Measurements from ENCODE around the gene ASIC4.

DNA sequence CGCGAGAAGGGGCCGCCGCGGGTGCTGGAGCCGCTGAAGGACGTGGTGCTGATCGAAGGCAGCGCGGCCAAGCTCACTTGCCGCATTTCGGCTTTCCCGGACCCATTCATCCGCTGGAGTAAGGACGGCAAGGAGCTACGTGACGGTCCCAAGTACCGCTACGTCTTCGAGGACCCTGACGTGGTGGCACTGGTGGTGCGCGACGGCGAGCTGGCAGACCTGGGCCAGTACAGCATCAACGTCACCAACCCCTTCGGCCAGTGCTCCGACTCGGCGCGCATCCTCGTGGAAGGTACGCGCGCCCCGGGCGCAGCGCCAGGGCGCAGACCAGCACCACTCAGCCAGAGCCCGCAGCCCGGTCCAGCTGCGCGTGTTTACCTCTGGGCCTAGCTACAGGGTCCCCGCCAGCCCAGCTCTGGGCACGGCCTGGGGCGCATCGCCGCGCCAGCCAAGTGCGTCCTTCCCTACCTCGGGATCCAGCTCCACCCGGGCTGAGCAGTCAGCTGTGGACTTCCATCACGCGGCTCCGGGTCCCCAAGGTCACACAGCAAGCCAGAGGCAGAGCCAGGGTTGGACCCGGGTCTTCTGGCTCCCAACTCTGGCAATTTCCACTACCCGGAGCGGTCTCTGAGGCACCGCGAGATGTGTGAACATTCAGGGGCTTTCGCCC, 17.3 kb upstream of the ASIC4 start:
- TF ChIP-seq, protein P1, sequence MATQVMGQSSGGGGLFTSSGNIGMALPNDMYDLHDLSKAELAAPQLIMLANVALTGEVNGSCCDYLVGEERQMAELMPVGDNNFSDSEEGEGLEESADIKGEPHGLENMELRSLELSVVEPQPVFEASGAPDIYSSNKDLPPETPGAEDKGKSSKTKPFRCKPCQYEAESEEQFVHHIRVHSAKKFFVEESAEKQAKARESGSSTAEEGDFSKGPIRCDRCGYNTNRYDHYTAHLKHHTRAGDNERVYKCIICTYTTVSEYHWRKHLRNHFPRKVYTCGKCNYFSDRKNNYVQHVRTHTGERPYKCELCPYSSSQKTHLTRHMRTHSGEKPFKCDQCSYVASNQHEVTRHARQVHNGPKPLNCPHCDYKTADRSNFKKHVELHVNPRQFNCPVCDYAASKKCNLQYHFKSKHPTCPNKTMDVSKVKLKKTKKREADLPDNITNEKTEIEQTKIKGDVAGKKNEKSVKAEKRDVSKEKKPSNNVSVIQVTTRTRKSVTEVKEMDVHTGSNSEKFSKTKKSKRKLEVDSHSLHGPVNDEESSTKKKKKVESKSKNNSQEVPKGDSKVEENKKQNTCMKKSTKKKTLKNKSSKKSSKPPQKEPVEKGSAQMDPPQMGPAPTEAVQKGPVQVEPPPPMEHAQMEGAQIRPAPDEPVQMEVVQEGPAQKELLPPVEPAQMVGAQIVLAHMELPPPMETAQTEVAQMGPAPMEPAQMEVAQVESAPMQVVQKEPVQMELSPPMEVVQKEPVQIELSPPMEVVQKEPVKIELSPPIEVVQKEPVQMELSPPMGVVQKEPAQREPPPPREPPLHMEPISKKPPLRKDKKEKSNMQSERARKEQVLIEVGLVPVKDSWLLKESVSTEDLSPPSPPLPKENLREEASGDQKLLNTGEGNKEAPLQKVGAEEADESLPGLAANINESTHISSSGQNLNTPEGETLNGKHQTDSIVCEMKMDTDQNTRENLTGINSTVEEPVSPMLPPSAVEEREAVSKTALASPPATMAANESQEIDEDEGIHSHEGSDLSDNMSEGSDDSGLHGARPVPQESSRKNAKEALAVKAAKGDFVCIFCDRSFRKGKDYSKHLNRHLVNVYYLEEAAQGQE (IDR thresholded peaks at IDR 0.05; ENCODE audit: insufficient read depth in 1 of 2, low read depth in 2 of 2, low read length in 1 of 2), result no peak
- TF ChIP-seq, protein P2, sequence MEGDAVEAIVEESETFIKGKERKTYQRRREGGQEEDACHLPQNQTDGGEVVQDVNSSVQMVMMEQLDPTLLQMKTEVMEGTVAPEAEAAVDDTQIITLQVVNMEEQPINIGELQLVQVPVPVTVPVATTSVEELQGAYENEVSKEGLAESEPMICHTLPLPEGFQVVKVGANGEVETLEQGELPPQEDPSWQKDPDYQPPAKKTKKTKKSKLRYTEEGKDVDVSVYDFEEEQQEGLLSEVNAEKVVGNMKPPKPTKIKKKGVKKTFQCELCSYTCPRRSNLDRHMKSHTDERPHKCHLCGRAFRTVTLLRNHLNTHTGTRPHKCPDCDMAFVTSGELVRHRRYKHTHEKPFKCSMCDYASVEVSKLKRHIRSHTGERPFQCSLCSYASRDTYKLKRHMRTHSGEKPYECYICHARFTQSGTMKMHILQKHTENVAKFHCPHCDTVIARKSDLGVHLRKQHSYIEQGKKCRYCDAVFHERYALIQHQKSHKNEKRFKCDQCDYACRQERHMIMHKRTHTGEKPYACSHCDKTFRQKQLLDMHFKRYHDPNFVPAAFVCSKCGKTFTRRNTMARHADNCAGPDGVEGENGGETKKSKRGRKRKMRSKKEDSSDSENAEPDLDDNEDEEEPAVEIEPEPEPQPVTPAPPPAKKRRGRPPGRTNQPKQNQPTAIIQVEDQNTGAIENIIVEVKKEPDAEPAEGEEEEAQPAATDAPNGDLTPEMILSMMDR (IDR thresholded peaks at IDR 0.05), result no peak
- TF ChIP-seq POLR2AphosphoS5 (IDR thresholded peaks at IDR 0.05; ENCODE audit: low read depth, low read length), result no peak
